Measurements from ENCODE around the gene ABHD17A. TPM values are rescaled to one million over a fixed set of nuclear protein-coding genes. Genes with fewer than 3 reads are reported as not detected.

The ABHD17A gene
- total and polyA plus RNA-seq, 2 of the 8 experiments (the other 6 are each of a cell fraction or from before 2014, with no cell fraction given), result 41.2 to 87.4 TPM

DNA sequence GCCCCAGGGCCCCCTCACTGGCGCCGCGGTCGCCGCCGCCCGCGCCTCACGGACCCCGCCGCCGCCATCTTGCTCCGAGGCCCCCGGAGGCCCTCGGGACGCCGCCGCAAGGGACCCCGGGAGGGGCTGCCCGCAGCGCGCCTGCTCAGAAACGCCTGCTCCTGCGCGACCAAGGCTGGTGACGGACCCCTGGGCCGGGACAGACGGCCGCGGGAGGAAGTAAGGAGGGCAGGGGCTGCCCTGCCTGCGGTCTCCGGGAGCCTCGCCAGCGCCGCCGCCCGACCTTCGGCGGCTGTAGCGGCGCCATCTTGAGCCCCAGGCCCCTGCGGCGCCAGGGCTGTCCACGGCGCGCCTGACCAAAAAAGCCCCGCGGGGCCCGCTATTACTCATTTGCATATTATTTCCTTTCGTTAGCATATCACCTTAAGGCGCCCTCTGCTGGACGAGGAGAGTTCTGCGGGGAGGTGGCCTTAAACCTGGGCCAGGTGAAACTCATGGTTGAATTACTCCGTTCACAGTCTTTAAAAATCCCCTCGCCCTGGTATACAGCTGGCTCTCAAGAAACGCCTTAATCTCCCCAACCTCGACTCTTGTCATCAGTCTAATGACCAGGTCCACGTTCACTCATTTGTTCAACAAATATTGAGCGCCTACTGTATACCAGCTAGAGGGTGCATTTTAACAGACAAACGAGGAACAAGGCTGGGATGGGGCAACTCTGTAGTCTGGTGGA lies 36.7 kb downstream of the ABHD17A start, which contains the start of gene REXO1 (continued):
- TF ChIP-seq SAP30 (IDR thresholded peaks at IDR 0.05; ENCODE audit: insufficient read depth, insufficient replicate concordance, low read length), result no peak
- no peak; a peak in 1 of 4 replicates for TF ChIP-seq SIN3A (conservative IDR thresholded peaks at IDR 0.05 in 1 of 2, IDR thresholded peaks at IDR 0.05 in 1 of 2; ENCODE audit: low read depth in 1 of 2, low read length in 2 of 2)
- TF ChIP-seq TCF12 (IDR thresholded peaks at IDR 0.05; ENCODE audit: low read depth, low read length), result no peak
- no peak for TF ChIP-seq GTF2F1 (IDR thresholded peaks at IDR 0.05; ENCODE audit: borderline replicate concordance, low read depth, low read length)
- no peak for TF ChIP-seq BRCA1 (IDR thresholded peaks at IDR 0.05; ENCODE audit: low read depth, low read length)
- TF ChIP-seq, protein P1, sequence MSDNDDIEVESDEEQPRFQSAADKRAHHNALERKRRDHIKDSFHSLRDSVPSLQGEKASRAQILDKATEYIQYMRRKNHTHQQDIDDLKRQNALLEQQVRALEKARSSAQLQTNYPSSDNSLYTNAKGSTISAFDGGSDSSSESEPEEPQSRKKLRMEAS (IDR thresholded peaks at IDR 0.05), result no peak
- peak; percentile 70 for TF ChIP-seq KDM5A (IDR thresholded peaks at IDR 0.05; ENCODE audit: low read length)
- TF ChIP-seq ASH2L (IDR thresholded peaks at IDR 0.05; ENCODE audit: low read length), result peak; percentile 95
- TF ChIP-seq POLR2AphosphoS5 (IDR thresholded peaks at IDR 0.05; ENCODE audit: low read depth, low read length), result peak; percentile 74
- TF ChIP-seq RAD21 (IDR thresholded peaks at IDR 0.05 in 1 of 2, conservative IDR thresholded peaks at IDR 0.05 in 1 of 2; ENCODE audit: low read depth in 2 of 2, low read length in 2 of 2), result peak; percentile 23 to 35; a peak in 2 of 4 replicates
- TF ChIP-seq E2F6 (IDR thresholded peaks at IDR 0.05), result no peak
- peak; percentile 37 for TF ChIP-seq KDM4A (IDR thresholded peaks at IDR 0.05; ENCODE audit: low read depth, low read length, severe bottlenecking)
- TF ChIP-seq SP1 (IDR thresholded peaks at IDR 0.05; ENCODE audit: low read depth, low read length), result 0 out of 2 replicates have a peak, but pooled peaks have one; percentile 44
